ENCODE data around the gene EVA1A. TPM values are rescaled to one million over a fixed set of nuclear protein-coding genes. Genes with fewer than 3 reads are reported as not detected.

EVA1A gene
- total RNA-seq, 1 donor from 2014 or later: not detected

- H3K4me3 Mint-ChIP-seq (ENCODE audit: unreplicated experiment): no peak overlapping the region
- DNase-seq: no peak
- no peaks in the 10 kb centered on the region for H3K27me3 Mint-ChIP-seq (ENCODE audit: unreplicated experiment)
- H3K9me3 Mint-ChIP-seq (ENCODE audit: unreplicated experiment): no peaks in the 10 kb centered on the region
- TF ChIP-seq CTCF (IDR thresholded peaks at IDR 0.05; ENCODE audit: partially characterized antibody, unreplicated experiment): no peak
- H3K36me3 Mint-ChIP-seq (ENCODE audit: unreplicated experiment): no peaks in the 10 kb centered on the region
- H3K27ac Mint-ChIP-seq (ENCODE audit: unreplicated experiment): no peak overlapping the region
- no peaks in the 10 kb centered on the region for H3K4me1 Mint-ChIP-seq (ENCODE audit: low read depth, unreplicated experiment)
Observed at GRCh38 chr2:75597949-75598348, 37.2 kb upstream of the EVA1A start.

GRCh38 chr2:75596784-75597183 is 36.0 kb upstream of the EVA1A start:
- H3K27me3 Mint-ChIP-seq (ENCODE audit: unreplicated experiment): no peaks in the 10 kb centered on the region
- no peak overlapping the region for H3K4me3 Mint-ChIP-seq (ENCODE audit: unreplicated experiment)
- no peak overlapping the region for H3K27ac Mint-ChIP-seq (ENCODE audit: unreplicated experiment)
- H3K36me3 Mint-ChIP-seq (ENCODE audit: unreplicated experiment): no peaks in the 10 kb centered on the region
- no peaks in the 10 kb centered on the region for H3K9me3 Mint-ChIP-seq (ENCODE audit: unreplicated experiment)
- TF ChIP-seq CTCF (IDR thresholded peaks at IDR 0.05; ENCODE audit: partially characterized antibody, unreplicated experiment): no peak
- DNase-seq: no peak
- H3K4me1 Mint-ChIP-seq (ENCODE audit: low read depth, unreplicated experiment): no peaks in the 10 kb centered on the region

- H3K9me3 Mint-ChIP-seq (ENCODE audit: unreplicated experiment): no peaks in the 10 kb centered on the region
- no peak for DNase-seq
- TF ChIP-seq CTCF (IDR thresholded peaks at IDR 0.05; ENCODE audit: partially characterized antibody, unreplicated experiment): no peak
- H3K27ac Mint-ChIP-seq (ENCODE audit: unreplicated experiment): no peak overlapping the region
- H3K4me1 Mint-ChIP-seq (ENCODE audit: low read depth, unreplicated experiment): no peaks in the 10 kb centered on the region
- no peak overlapping the region for H3K4me3 Mint-ChIP-seq (ENCODE audit: unreplicated experiment)
- no peaks in the 10 kb centered on the region for H3K36me3 Mint-ChIP-seq (ENCODE audit: unreplicated experiment)
- no peaks in the 10 kb centered on the region for H3K27me3 Mint-ChIP-seq (ENCODE audit: unreplicated experiment)
Observed at GRCh38 chr2:75595541-75596395, 35.0 kb upstream of the EVA1A start.

GRCh38 chr2:75594596-75594995 is 33.9 kb upstream of the EVA1A start:
- TF ChIP-seq CTCF (IDR thresholded peaks at IDR 0.05; ENCODE audit: partially characterized antibody, unreplicated experiment): no peak
- H3K27me3 Mint-ChIP-seq (ENCODE audit: unreplicated experiment): no peaks in the 10 kb centered on the region
- H3K36me3 Mint-ChIP-seq (ENCODE audit: unreplicated experiment): no peaks in the 10 kb centered on the region
- no peak overlapping the region for H3K27ac Mint-ChIP-seq (ENCODE audit: unreplicated experiment)
- no peak for DNase-seq
- no peaks in the 10 kb centered on the region for H3K9me3 Mint-ChIP-seq (ENCODE audit: unreplicated experiment)
- no peaks in the 10 kb centered on the region for H3K4me1 Mint-ChIP-seq (ENCODE audit: low read depth, unreplicated experiment)
- H3K4me3 Mint-ChIP-seq (ENCODE audit: unreplicated experiment): no peak overlapping the region

GRCh38 chr2:75592888-75593287 is 32.1 kb upstream of the EVA1A start:
- Mint-ChIP-seq H3K4me3 (ENCODE audit: unreplicated experiment) (no peak overlapping the region), H3K27me3 (ENCODE audit: unreplicated experiment) (no peaks in the 10 kb centered on the region), H3K4me1 (ENCODE audit: low read depth, unreplicated experiment) (no peaks in the 10 kb centered on the region), H3K36me3 (ENCODE audit: unreplicated experiment) (no peaks in the 10 kb centered on the region), H3K27ac (ENCODE audit: unreplicated experiment) (no peak overlapping the region), H3K9me3 (ENCODE audit: unreplicated experiment) (no peaks in the 10 kb centered on the region)
- TF ChIP-seq CTCF (IDR thresholded peaks at IDR 0.05; ENCODE audit: partially characterized antibody, unreplicated experiment): no peak
- no peak for DNase-seq
